Measurements from ENCODE around the gene RFX5. TPM values are rescaled to one million over a fixed set of nuclear protein-coding genes. Genes with fewer than 3 reads are reported as not detected.

RFX5 gene
- total RNA-seq, 1 experiment from 2014 or later: 72.7 TPM

DNA sequence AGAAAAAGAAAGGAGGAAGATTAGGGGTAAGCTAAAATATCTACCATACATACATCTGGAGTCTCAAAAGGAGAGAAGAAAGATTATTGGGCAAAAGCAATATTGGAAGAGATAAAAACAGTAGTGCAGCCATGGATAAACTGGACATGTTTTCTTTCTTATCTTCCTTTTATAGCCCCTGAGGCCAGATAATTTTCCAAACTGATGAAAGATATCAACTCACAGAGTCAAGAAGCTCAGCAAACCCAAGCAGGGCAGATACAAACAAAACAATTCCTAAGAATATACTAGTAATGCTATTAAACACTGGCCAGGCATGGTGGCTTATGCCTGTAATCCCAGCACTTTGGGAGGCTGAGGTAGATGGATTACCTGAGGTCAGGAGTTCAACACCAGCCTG lies 46.5 kb upstream of the RFX5 start:
- H3K27ac ChIP-seq (ENCODE audit: insufficient read length, low read depth, low read length): no peak overlapping the region
- Mint-ChIP-seq H3K27me3 (ENCODE audit: low read depth) (peaks cover 6% of the 10 kb centered on the region), H3K4me1 (no peaks in the 10 kb centered on the region), H3K9me3 (peaks cover 3 to 6% of the 10 kb centered on the region in 2 experiments; a peak in 3 of 5 replicates), H3K27ac (no peak overlapping the region), H3K36me3 (ENCODE audit: insufficient read depth in 1 of 3, low read depth in 3 of 3) (no peaks in the 10 kb centered on the region), H3K4me3 (no peak overlapping the region)
- no peak overlapping the region for H3T11ph ChIP-seq (ENCODE audit: low read length)
- H2BK120ac ChIP-seq (ENCODE audit: low read depth, low read length, poor library complexity, severe bottlenecking): no peak overlapping the region
- no peak overlapping the region for H3K14ac ChIP-seq (ENCODE audit: insufficient read depth, low read length)
- no peak overlapping the region for H3K4me2 ChIP-seq (ENCODE audit: insufficient read depth, insufficient read length, low read length)
- no peak overlapping the region for H3K4ac ChIP-seq (ENCODE audit: low read depth, low read length)
- H3K79me2 ChIP-seq (ENCODE audit: insufficient read depth, low read length): no peaks in the 10 kb centered on the region
- H2BK12ac ChIP-seq (ENCODE audit: insufficient read length, low read depth, low read length): no peak overlapping the region
- no peak overlapping the region for H4K8ac ChIP-seq (replicated peaks; ENCODE audit: insufficient read length, low read depth, low read length)
- H4K20me1 ChIP-seq (ENCODE audit: control insufficient read depth, insufficient read depth, insufficient read length): no peaks in the 10 kb centered on the region
- no peaks in the 10 kb centered on the region for H3K27me3 ChIP-seq (ENCODE audit: insufficient read depth, low read length)
- no peaks in the 10 kb centered on the region for H3K9me3 ChIP-seq (ENCODE audit: control insufficient read depth, low read depth, low read length)
- no peak overlapping the region for H2BK5ac ChIP-seq (ENCODE audit: insufficient read length, low read length)
- H3K56ac ChIP-seq (ENCODE audit: insufficient read length, low read depth, low read length): no peak overlapping the region
- DNase-seq: no peak
- no peak overlapping the region for H2BK15ac ChIP-seq (ENCODE audit: low read depth, low read length)
- no peaks in the 10 kb centered on the region for H3K23me2 ChIP-seq (ENCODE audit: insufficient read length, low read depth, low read length, poor library complexity, severe bottlenecking)
- H3K4me1 ChIP-seq (ENCODE audit: insufficient read depth, low read length): no peaks in the 10 kb centered on the region
- no peak overlapping the region for H2AK5ac ChIP-seq (ENCODE audit: insufficient read length, low read length)
- no peak overlapping the region for H4K91ac ChIP-seq (ENCODE audit: insufficient read length, low read depth, low read length)
- no peak overlapping the region for H3K9ac ChIP-seq (ENCODE audit: extremely low read depth, insufficient read length, low read length)
- no peak overlapping the region for H3K18ac ChIP-seq (ENCODE audit: insufficient read length, low read depth, low read length)
- no peaks in the 10 kb centered on the region for H3K79me1 ChIP-seq (ENCODE audit: insufficient read depth, low read depth, low read length, poor library complexity, severe bottlenecking)
- no peak for TF ChIP-seq CTCF (conservative IDR thresholded peaks at IDR 0.05)
- no peak overlapping the region for H2BK20ac ChIP-seq (ENCODE audit: low read depth, low read length, poor library complexity, severe bottlenecking)
- H2AFZ ChIP-seq (ENCODE audit: low read length): no peak overlapping the region
- no peak overlapping the region for H3K23ac ChIP-seq (ENCODE audit: insufficient read length, low read depth, low read length)
- H4K5ac ChIP-seq (ENCODE audit: insufficient read length, low read depth, low read length): no peak overlapping the region

All from H9 (cell line).